ENCODE results near the gene PKP4. TPM values are rescaled to one million over a fixed set of nuclear protein-coding genes. Genes with fewer than 3 reads are reported as not detected.

Gene PKP4
- total RNA-seq, 1 donor, result 47.4 TPM

GRCh38 chr2:158728422-158728821 lies 271.7 kb downstream of the PKP4 start:
- Histone ChIP-seq H3K36me3 (ENCODE audit: insufficient read depth, low read length) (no peaks in the 10 kb centered on the region), H3K27ac (ENCODE audit: low read depth, low read length) (no peak overlapping the region), H2AFZ (ENCODE audit: low read length) (no peak overlapping the region), H3K9me3 (ENCODE audit: low read depth, low read length) (no peaks in the 10 kb centered on the region), H4K20me1 (ENCODE audit: insufficient read depth, low read length) (no peaks in the 10 kb centered on the region), H3K4me3 (ENCODE audit: insufficient read depth, low read length) (no peak overlapping the region), H3K4me2 (ENCODE audit: insufficient read depth, low read length) (no peak overlapping the region), H3K27me3 (ENCODE audit: insufficient read depth, low read length) (peaks cover 29% of the 10 kb centered on the region), H3K4me1 (ENCODE audit: insufficient read depth, low read length) (no peaks in the 10 kb centered on the region), H3K79me2 (ENCODE audit: insufficient read depth, low read length) (no peaks in the 10 kb centered on the region)
- no peak for DNase-seq (ENCODE audit: insufficient read length, low spot score, missing footprints)
- TF ChIP-seq CTCF (IDR thresholded peaks at IDR 0.05; ENCODE audit: extremely low read depth, low read depth, low read length), result no peak

- TF ChIP-seq CTCF (IDR thresholded peaks at IDR 0.05; ENCODE audit: extremely low read depth, low read depth, low read length), result no peak
- DNase-seq (ENCODE audit: insufficient read length, low spot score, missing footprints), result no peak
- H2AFZ ChIP-seq (ENCODE audit: low read length), result no peak overlapping the region
- H3K4me3 ChIP-seq (ENCODE audit: insufficient read depth, low read length), result no peak overlapping the region
- H3K36me3 ChIP-seq (ENCODE audit: insufficient read depth, low read length), result no peaks in the 10 kb centered on the region
- no peaks in the 10 kb centered on the region for H3K9me3 ChIP-seq (ENCODE audit: low read depth, low read length)
- no peak overlapping the region for H3K27ac ChIP-seq (ENCODE audit: low read depth, low read length)
- H3K79me2 ChIP-seq (ENCODE audit: insufficient read depth, low read length), result no peaks in the 10 kb centered on the region
- no peaks in the 10 kb centered on the region for H3K4me1 ChIP-seq (ENCODE audit: insufficient read depth, low read length)
- H3K27me3 ChIP-seq (ENCODE audit: insufficient read depth, low read length), result peaks cover 26% of the 10 kb centered on the region
- H4K20me1 ChIP-seq (ENCODE audit: insufficient read depth, low read length), result no peaks in the 10 kb centered on the region
- H3K4me2 ChIP-seq (ENCODE audit: insufficient read depth, low read length), result no peak overlapping the region
Observed at GRCh38 chr2:158729451-158729850, 272.7 kb downstream of the PKP4 start.

- DNase-seq (ENCODE audit: insufficient read length, low spot score, missing footprints), result no peak
- Histone ChIP-seq H3K4me3 (ENCODE audit: insufficient read depth, low read length) (no peak overlapping the region), H3K9me3 (ENCODE audit: low read depth, low read length) (no peaks in the 10 kb centered on the region), H3K27me3 (ENCODE audit: insufficient read depth, low read length) (peaks cover 32% of the 10 kb centered on the region), H4K20me1 (ENCODE audit: insufficient read depth, low read length) (no peaks in the 10 kb centered on the region), H2AFZ (ENCODE audit: low read length) (no peak overlapping the region), H3K4me1 (ENCODE audit: insufficient read depth, low read length) (no peaks in the 10 kb centered on the region), H3K4me2 (ENCODE audit: insufficient read depth, low read length) (no peak overlapping the region), H3K79me2 (ENCODE audit: insufficient read depth, low read length) (no peaks in the 10 kb centered on the region), H3K36me3 (ENCODE audit: insufficient read depth, low read length) (no peaks in the 10 kb centered on the region), H3K27ac (ENCODE audit: low read depth, low read length) (no peak overlapping the region)
- TF ChIP-seq CTCF (IDR thresholded peaks at IDR 0.05; ENCODE audit: extremely low read depth, low read depth, low read length), result no peak
Observed at GRCh38 chr2:158729873-158730620, 273.3 kb downstream of the PKP4 start.

- no peaks in the 10 kb centered on the region for H3K9me3 ChIP-seq (ENCODE audit: low read depth, low read length)
- H4K20me1 ChIP-seq (ENCODE audit: insufficient read depth, low read length), result no peaks in the 10 kb centered on the region
- H3K4me3 ChIP-seq (ENCODE audit: insufficient read depth, low read length), result no peak overlapping the region
- H2AFZ ChIP-seq (ENCODE audit: low read length), result no peak overlapping the region
- TF ChIP-seq CTCF (IDR thresholded peaks at IDR 0.05; ENCODE audit: extremely low read depth, low read depth, low read length), result no peak
- DNase-seq (ENCODE audit: insufficient read length, low spot score, missing footprints), result peak; percentile 17
- no peaks in the 10 kb centered on the region for H3K36me3 ChIP-seq (ENCODE audit: insufficient read depth, low read length)
- no peaks in the 10 kb centered on the region for H3K79me2 ChIP-seq (ENCODE audit: insufficient read depth, low read length)
- no peaks in the 10 kb centered on the region for H3K4me1 ChIP-seq (ENCODE audit: insufficient read depth, low read length)
- peaks cover 37% of the 10 kb centered on the region for H3K27me3 ChIP-seq (ENCODE audit: insufficient read depth, low read length)
- no peak overlapping the region for H3K4me2 ChIP-seq (ENCODE audit: insufficient read depth, low read length)
- H3K27ac ChIP-seq (ENCODE audit: low read depth, low read length), result no peak overlapping the region
Observed at GRCh38 chr2:158730621-158731140, 273.9 kb downstream of the PKP4 start.

Data from osteoblast (primary cell).